ENCODE data around the gene TOM1L2.

- TF ChIP-seq CTCF (IDR thresholded peaks at IDR 0.05; ENCODE audit: poor library complexity) (no peak), EZH2 (IDR thresholded peaks at IDR 0.05; ENCODE audit: borderline replicate concordance) (no peak)
Measured at GRCh38 chr17:17796787-17797061, 175.5 kb downstream of the TOM1L2 start.
